NCI-H2196 (cell line): ENCODE measurements around the gene RALGPS1.
A peak's percentile ranks its signal among the peaks of the same experiment; 100 is the strongest.
"Not testable (repeated sequence)": the region's sequence is repeated elsewhere in the genome, so short reads cannot be mapped to it uniquely, and the experiment has no call there.

Experiments used
- DNase-seq: peaks from one replicate; lab custom pipeline; 2025; ENCODE audit not compliant: unreplicated experiment; lab: John Stamatoyannopoulos, UW

RALGPS1 gene

GRCh38 chr9:126985870-126986498 lies 71.4 kb downstream of the RALGPS1 start:
- DNase-seq, result peak; percentile 68

GRCh38 chr9:126986506-126986951 lies 71.9 kb downstream of the RALGPS1 start:
- no peak for DNase-seq

GRCh38 chr9:126988857-126989256 lies 74.3 kb downstream of the RALGPS1 start:
- no peak for DNase-seq

- no peak for DNase-seq
These were observed 75.6 kb downstream of the RALGPS1 start for GRCh38 chr9:126989847-126990842.

- no peak for DNase-seq
These were observed 76.6 kb downstream of the RALGPS1 start for GRCh38 chr9:126991183-126991582.

GRCh38 chr9:126992427-126992826 lies 77.8 kb downstream of the RALGPS1 start:
- DNase-seq, result no peak

- no peak for DNase-seq
These were observed 84.9 kb downstream of the RALGPS1 start for GRCh38 chr9:126999315-127000068.

- no peak for DNase-seq
These were observed 90.6 kb downstream of the RALGPS1 start for GRCh38 chr9:127004946-127005769.

GRCh38 chr9:127005770-127006314 lies 91.3 kb downstream of the RALGPS1 start:
- DNase-seq, result no peak

GRCh38 chr9:127007638-127008037 lies 93.1 kb downstream of the RALGPS1 start:
- DNase-seq, result no peak

- DNase-seq, result no peak
These were observed 93.5 kb downstream of the RALGPS1 start for GRCh38 chr9:127008076-127008475.

- DNase-seq, result no peak
These were observed 97.2 kb downstream of the RALGPS1 start for GRCh38 chr9:127011772-127012171.

- DNase-seq, result no peak
These were observed 97.7 kb downstream of the RALGPS1 start for GRCh38 chr9:127012250-127012649.

GRCh38 chr9:127013597-127013996 lies 99.0 kb downstream of the RALGPS1 start:
- no peak for DNase-seq

GRCh38 chr9:127014216-127014909 lies 99.8 kb downstream of the RALGPS1 start:
- DNase-seq, result no peak

- DNase-seq, result no peak
These were observed 100.4 kb downstream of the RALGPS1 start for GRCh38 chr9:127014910-127015540.

- no peak for DNase-seq
These were observed 101.4 kb downstream of the RALGPS1 start for GRCh38 chr9:127015921-127016512.

- not testable (repeated sequence) for DNase-seq
These were observed 103.4 kb downstream of the RALGPS1 start for GRCh38 chr9:127017979-127018378.

GRCh38 chr9:127018935-127019334 lies 104.4 kb downstream of the RALGPS1 start:
- DNase-seq, result no peak
